AG04450 (cell line): ENCODE data around the gene LIMA1. TPM values are rescaled to one million over a fixed set of nuclear protein-coding genes. Genes with fewer than 3 reads are reported as not detected.
"Not testable (repeated sequence)": the region's sequence is repeated elsewhere in the genome, so short reads cannot be mapped to it uniquely, and the experiment has no call there.

Experiments used
- CTCF ChIA-PET: fragments of 300-600, 350-600 bp; formaldehyde crosslinking; extraction: SDS; loops from one replicate; lab custom pipeline; 2022; ENCODE audit warnings: antibody characterized with exemption, inconsistent platforms; lab: Charles Lee
- POLR2A ChIA-PET: fragments of 350-600 bp; formaldehyde crosslinking; extraction: SDS; loops from one replicate; lab custom pipeline; 2021; ENCODE audit warnings: antibody characterized with exemption, inconsistent platforms; lab: Yijun Ruan, JAX
- DNase-seq: peaks from one replicate; pipeline ENCODE4 v3.0.0-alpha.2; 2011; ENCODE audit warnings: low read depth, low spot score
- H3K27ac ChIP-seq: one replicate; pipeline ENCODE4 v1.5.1; 2012; ENCODE audit warnings: low read depth, low read length, control low read depth
- H3K27me3 ChIP-seq: one replicate; pipeline ENCODE4 v1.6.0; 2012; ENCODE audit warnings: low read length; ENCODE audit not compliant: control insufficient read depth, insufficient read depth
- H3K4me3 ChIP-seq: 2 replicates; pipeline ENCODE4 v1.5.1; 2011; ENCODE audit warnings: mild to moderate bottlenecking, low read depth, low read length, control low read depth
- H3K9me3 ChIP-seq: 2 replicates; pipeline ENCODE4 v1.5.1; 2012; ENCODE audit warnings: low read length; ENCODE audit not compliant: control insufficient read depth, insufficient read depth
- polyA plus RNA-seq: library from polyadenylated mRNA; depleted of rRNA; stranded (reverse); fragments of >200 nt; gene quantifications from 2 replicates; pipeline ENCODE4 v1.2.3, GENCODE V29; 2011
- TF ChIP-seq, protein P1 (sequence below): IDR thresholded peaks from 2 replicates; pipeline ENCODE4 v1.5.1; 2011; ENCODE audit warnings: low read depth, low read length, control low read depth, inconsistent platforms

Gene LIMA1
- polyA plus RNA-seq, 1 experiment, result 218 TPM

- POLR2A ChIA-PET, result no interaction called here
Observed at GRCh38 chr12:50157259-50157658, 126.1 kb downstream of the LIMA1 start.

DNA sequence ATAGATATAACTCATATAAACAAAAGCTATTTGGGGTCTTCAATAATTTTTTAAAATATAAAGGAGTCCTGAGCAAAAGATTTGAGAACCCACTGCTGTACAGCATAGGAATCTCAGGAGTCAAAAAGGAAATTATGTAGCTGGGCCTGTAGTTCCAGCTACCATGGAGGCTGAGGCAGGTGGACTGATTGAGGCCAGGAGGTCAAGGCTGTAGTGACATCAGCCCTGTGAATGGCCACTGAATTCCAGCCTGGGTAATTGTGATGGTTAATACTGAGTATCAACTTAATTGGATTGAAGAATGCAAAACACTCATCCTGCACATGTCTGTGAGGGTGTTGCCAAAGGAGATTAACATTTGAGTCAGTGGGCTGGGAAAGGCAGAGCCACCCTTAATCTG is 126.7 kb downstream of the LIMA1 start:
- ChIA-PET CTCF (interaction anchor here (0.6 to 1.5 kb wide), 4 partner anchors 17 to 45 kb away, joined by 3 to 4 read pairs (median 4); partner anchors contain the start of gene COX14), POLR2A (no interaction called here)
- TF ChIP-seq, protein P1, sequence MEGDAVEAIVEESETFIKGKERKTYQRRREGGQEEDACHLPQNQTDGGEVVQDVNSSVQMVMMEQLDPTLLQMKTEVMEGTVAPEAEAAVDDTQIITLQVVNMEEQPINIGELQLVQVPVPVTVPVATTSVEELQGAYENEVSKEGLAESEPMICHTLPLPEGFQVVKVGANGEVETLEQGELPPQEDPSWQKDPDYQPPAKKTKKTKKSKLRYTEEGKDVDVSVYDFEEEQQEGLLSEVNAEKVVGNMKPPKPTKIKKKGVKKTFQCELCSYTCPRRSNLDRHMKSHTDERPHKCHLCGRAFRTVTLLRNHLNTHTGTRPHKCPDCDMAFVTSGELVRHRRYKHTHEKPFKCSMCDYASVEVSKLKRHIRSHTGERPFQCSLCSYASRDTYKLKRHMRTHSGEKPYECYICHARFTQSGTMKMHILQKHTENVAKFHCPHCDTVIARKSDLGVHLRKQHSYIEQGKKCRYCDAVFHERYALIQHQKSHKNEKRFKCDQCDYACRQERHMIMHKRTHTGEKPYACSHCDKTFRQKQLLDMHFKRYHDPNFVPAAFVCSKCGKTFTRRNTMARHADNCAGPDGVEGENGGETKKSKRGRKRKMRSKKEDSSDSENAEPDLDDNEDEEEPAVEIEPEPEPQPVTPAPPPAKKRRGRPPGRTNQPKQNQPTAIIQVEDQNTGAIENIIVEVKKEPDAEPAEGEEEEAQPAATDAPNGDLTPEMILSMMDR, result no peak
- no peak for DNase-seq
- H3K4me3 ChIP-seq, result no peak overlapping the region
- no peaks in the 10 kb centered on the region for H3K9me3 ChIP-seq
- no peak overlapping the region for H3K27ac ChIP-seq
- no peaks in the 10 kb centered on the region for H3K27me3 ChIP-seq

More at GRCh38 chr12:50157259-50157658, 126.1 kb downstream of the LIMA1 start:
- DNase-seq, result no peak
- CTCF ChIA-PET, result interaction anchor here (0.6 to 1.5 kb wide), 5 partner anchors 10 to 746 kb away, joined by 3 to 4 read pairs (median 3); partner anchors contain the start of genes CERS5 and COX14
- H3K27ac ChIP-seq, result no peak overlapping the region
- no peak overlapping the region for H3K4me3 ChIP-seq
- TF ChIP-seq, protein P1, result no peak
- H3K27me3 ChIP-seq, result no peaks in the 10 kb centered on the region
- H3K9me3 ChIP-seq, result no peaks in the 10 kb centered on the region

DNA sequence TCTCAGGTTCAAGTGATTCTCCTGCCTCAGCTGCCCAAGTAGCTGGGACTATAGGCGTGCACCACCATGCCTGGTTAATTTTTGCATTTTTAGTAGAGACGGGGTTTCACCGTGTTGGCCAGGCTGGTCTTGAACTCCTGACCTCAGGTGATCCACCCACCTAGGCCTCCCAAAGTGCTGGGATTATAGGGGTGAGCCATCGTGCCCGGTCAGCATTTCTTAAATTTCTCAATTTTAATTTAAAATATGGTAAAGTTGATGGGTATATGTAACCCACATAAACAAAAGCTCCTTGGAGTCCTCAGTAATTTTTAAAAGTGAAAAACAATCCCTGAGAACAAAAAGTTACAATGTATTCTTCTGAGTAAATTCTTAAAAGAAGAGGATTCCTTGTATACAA is 128.4 kb downstream of the LIMA1 start:
- DNase-seq, H3K27ac ChIP-seq, H3K4me3 ChIP-seq, POLR2A ChIA-PET, H3K9me3 ChIP-seq, H3K27me3 ChIP-seq: not testable (repeated sequence)
- CTCF ChIA-PET, result interaction anchor here (0.7 to 1.2 kb wide), 4 partner anchors 9 to 70 kb away, joined by 3 to 5 read pairs (median 4); no protein-coding TSS in a partner anchor

- H3K9me3 ChIP-seq, result no peaks in the 10 kb centered on the region
- H3K4me3 ChIP-seq, result no peak overlapping the region
- H3K27ac ChIP-seq, result no peak overlapping the region
- TF ChIP-seq, protein P1, result no peak
- ChIA-PET POLR2A (no interaction called here), CTCF (no interaction called here)
- no peak for DNase-seq
- no peaks in the 10 kb centered on the region for H3K27me3 ChIP-seq
Observed at GRCh38 chr12:50151047-50151687, 132.2 kb downstream of the LIMA1 start.

GRCh38 chr12:50149311-50149710 is 134.0 kb downstream of the LIMA1 start:
- Histone ChIP-seq H3K27ac (no peak overlapping the region), H3K27me3 (no peaks in the 10 kb centered on the region), H3K9me3 (no peaks in the 10 kb centered on the region), H3K4me3 (no peak overlapping the region)
- TF ChIP-seq, protein P1, result no peak
- CTCF ChIA-PET, result interaction anchor here (1.9 kb wide), 1 partner anchor 17 kb away, joined by 4 read pairs; no protein-coding TSS in a partner anchor
- POLR2A ChIA-PET, result no interaction called here
- DNase-seq, result no peak

GRCh38 chr12:50148011-50148410 is 135.3 kb downstream of the LIMA1 start:
- POLR2A ChIA-PET, result interaction anchor here (0.6 kb wide), 1 partner anchor 19 kb away, joined by 3 read pairs; the partner anchor contains the start of gene CERS5
- H3K9me3 ChIP-seq, H3K4me3 ChIP-seq, H3K27me3 ChIP-seq, H3K27ac ChIP-seq, DNase-seq: not testable (repeated sequence)
- CTCF ChIA-PET, result interaction anchor here (0.7 kb wide), 1 partner anchor 132 kb away, joined by 4 read pairs; no protein-coding TSS in a partner anchor
